MM.1S (cell line): ENCODE results near the gene SNX15.

ENCODE experiments used
- CTCF ChIP-seq: fragments of 300-600 bp; sonication (generic); IDR thresholded peaks from 2 replicates; pipeline ENCODE4 v1.5.1; 2016; ENCODE audit warnings: antibody characterized with exemption, low read length, mixed read lengths
- EZH2 ChIP-seq: fragments of 300-600 bp; sonication (generic); optimal IDR thresholded peaks from 2 replicates; pipeline ENCODE3; 2017; ENCODE audit warnings: low read depth, mild to moderate bottlenecking, antibody characterized with exemption, low read length, mixed read lengths

GRCh38 chr11:65026810-65027209 is 429 bp upstream of the SNX15 start:
- TF ChIP-seq CTCF: no peak
- TF ChIP-seq EZH2: no peak
